ENCODE data around the gene PGPEP1. TPM values are rescaled to one million over a fixed set of nuclear protein-coding genes. Genes with fewer than 3 reads are reported as not detected.

Gene PGPEP1
- total and polyA plus RNA-seq, 10 of the 15 experiments (the other 5 are each of a cell fraction or from before 2014, with no cell fraction given) = 13.8 to 39.4 (median 17.0) TPM

DNA sequence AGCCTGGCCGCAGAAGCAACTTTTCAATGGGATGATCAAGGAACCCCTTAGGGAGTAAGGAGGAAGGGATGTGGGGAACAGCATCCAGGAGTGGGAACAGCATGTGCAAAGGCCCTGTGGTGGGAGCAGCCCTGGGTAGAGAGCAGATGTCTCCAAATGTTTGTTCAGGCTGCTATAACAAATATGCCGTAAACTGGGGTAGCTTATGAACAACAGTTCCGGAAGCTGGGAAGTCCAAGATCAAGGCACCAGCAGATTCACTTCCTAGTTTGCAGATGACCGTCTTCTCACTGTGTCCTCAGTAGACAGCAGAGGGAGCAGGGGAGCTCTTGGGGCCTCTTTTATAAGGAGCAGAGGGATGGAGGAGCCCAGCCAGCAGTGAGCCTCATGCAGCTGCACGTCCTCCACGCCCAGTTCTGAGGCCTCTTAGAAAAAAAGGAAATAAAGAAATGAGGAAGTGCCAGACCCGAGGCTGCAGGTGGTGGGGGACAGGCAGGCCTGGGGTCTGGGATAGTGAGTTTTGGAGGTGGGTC lies 61.2 kb downstream of the PGPEP1 start (continued):
- TF ChIP-seq, protein P1, sequence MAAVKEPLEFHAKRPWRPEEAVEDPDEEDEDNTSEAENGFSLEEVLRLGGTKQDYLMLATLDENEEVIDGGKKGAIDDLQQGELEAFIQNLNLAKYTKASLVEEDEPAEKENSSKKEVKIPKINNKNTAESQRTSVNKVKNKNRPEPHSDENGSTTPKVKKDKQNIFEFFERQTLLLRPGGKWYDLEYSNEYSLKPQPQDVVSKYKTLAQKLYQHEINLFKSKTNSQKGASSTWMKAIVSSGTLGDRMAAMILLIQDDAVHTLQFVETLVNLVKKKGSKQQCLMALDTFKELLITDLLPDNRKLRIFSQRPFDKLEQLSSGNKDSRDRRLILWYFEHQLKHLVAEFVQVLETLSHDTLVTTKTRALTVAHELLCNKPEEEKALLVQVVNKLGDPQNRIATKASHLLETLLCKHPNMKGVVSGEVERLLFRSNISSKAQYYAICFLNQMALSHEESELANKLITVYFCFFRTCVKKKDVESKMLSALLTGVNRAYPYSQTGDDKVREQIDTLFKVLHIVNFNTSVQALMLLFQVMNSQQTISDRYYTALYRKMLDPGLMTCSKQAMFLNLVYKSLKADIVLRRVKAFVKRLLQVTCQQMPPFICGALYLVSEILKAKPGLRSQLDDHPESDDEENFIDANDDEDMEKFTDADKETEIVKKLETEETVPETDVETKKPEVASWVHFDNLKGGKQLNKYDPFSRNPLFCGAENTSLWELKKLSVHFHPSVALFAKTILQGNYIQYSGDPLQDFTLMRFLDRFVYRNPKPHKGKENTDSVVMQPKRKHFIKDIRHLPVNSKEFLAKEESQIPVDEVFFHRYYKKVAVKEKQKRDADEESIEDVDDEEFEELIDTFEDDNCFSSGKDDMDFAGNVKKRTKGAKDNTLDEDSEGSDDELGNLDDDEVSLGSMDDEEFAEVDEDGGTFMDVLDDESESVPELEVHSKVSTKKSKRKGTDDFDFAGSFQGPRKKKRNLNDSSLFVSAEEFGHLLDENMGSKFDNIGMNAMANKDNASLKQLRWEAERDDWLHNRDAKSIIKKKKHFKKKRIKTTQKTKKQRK (IDR thresholded peaks at IDR 0.05; ENCODE audit: low read depth, low read length) = no peak
- TF ChIP-seq KLF5 (IDR thresholded peaks at IDR 0.05; ENCODE audit: partially characterized antibody) (no peak), CREB1 (IDR thresholded peaks at IDR 0.05; ENCODE audit: low read depth) (0 out of 2 replicates have a peak, but pooled peaks have one; percentile 47), RAD51 (IDR thresholded peaks at IDR 0.05) (no peak), CREM (IDR thresholded peaks at IDR 0.05; ENCODE audit: low read depth) (no peak), ZNF274 (IDR thresholded peaks at IDR 0.05; ENCODE audit: insufficient read depth, insufficient read length) (no peak), BHLHE40 (IDR thresholded peaks at IDR 0.05; ENCODE audit: borderline replicate concordance in 1 of 2, low read depth in 2 of 2, low read length in 1 of 2) (peak in 1 of 2 experiments; percentile 14; a peak in 1 of 4 replicates), NFYA (IDR thresholded peaks at IDR 0.05; ENCODE audit: borderline replicate concordance, low read depth, low read length) (no peak), MYC (IDR thresholded peaks at IDR 0.05; ENCODE audit: insufficient read depth, insufficient read length, insufficient replicate concordance, low read length, severe bottlenecking) (no peak), ZNF217 (IDR thresholded peaks at IDR 0.05) (0 out of 2 replicates have a peak, but pooled peaks have one; percentile 31), POLR2A (IDR thresholded peaks at IDR 0.05; ENCODE audit: low read depth, low read length) (peak; percentile 51; the same call in 1 of the 2 replicates), ZNF622 (IDR thresholded peaks at IDR 0.05) (no peak), RFX5 (IDR thresholded peaks at IDR 0.05; ENCODE audit: low read depth, low read length) (no peak), HCFC1 (IDR thresholded peaks at IDR 0.05; ENCODE audit: low read length) (no peak), SPI1 (IDR thresholded peaks at IDR 0.05; ENCODE audit: borderline replicate concordance, insufficient read depth, low read depth, low read length) (peak; percentile 97), YBX1 (IDR thresholded peaks at IDR 0.05) (no peak), HDAC6 (IDR thresholded peaks at IDR 0.05; ENCODE audit: unreplicated experiment) (no peak), BACH1 (IDR thresholded peaks at IDR 0.05; ENCODE audit: borderline replicate concordance) (no peak), JUND (IDR thresholded peaks at IDR 0.05; ENCODE audit: low read depth, low read length) (no peak)
- TF ChIP-seq, protein P2, sequence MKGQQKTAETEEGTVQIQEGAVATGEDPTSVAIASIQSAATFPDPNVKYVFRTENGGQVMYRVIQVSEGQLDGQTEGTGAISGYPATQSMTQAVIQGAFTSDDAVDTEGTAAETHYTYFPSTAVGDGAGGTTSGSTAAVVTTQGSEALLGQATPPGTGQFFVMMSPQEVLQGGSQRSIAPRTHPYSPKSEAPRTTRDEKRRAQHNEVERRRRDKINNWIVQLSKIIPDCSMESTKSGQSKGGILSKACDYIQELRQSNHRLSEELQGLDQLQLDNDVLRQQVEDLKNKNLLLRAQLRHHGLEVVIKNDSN (IDR thresholded peaks at IDR 0.05; ENCODE audit: borderline replicate concordance, extremely low read length, insufficient read depth, low read depth, low read length) = no peak
- TF ChIP-seq, protein P3, sequence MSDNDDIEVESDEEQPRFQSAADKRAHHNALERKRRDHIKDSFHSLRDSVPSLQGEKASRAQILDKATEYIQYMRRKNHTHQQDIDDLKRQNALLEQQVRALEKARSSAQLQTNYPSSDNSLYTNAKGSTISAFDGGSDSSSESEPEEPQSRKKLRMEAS (IDR thresholded peaks at IDR 0.05; ENCODE audit: low read depth, low read length) = no peak
